KBM-7 (cell line): ENCODE data around the gene UTP20.
"Not testable (repeated sequence)": the region's sequence is repeated elsewhere in the genome, so short reads cannot be mapped to it uniquely, and the experiment has no call there.

Source experiments
- DNase-seq: peaks from one replicate; pipeline ENCODE4 v3.0.0-alpha.2; 2015
- in situ Hi-C: fragments of 300-500 bp; cut with MboI; formaldehyde crosslinking; loops from 2 replicates; pipeline ENCODE4 v1.14.3; 2020; ENCODE audit warnings: low sequenced_read_pairs, low pct_unique_long_range_greater_than_20kb, mixed read lengths

The UTP20 gene

GRCh38 chr12:101322480-101322879 lies 42.6 kb downstream of the UTP20 start:
- in situ Hi-C loops = no loop called here

DNA sequence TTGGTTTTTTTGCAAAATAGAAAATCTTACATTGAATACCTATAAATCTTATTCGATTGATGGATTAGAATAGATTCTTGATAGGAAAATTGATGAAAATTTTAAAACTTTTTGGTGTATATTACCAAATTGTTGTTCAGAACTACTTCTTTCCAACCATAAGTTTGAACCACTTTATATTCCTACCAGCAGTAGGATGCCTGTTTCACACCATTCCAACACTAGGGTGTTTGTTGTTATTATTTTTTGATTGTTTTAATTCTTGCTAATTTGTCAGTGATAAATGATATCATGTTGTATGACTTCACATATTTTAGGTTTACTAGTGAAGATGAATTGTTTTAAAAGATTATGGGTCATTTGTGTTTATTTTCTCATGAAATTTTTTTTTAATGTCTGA lies 43.4 kb downstream of the UTP20 start:
- DNase-seq = no peak
- in situ Hi-C loops = no loop called here

More at GRCh38 chr12:101322480-101322879, 42.6 kb downstream of the UTP20 start:
- no peak for DNase-seq

DNA sequence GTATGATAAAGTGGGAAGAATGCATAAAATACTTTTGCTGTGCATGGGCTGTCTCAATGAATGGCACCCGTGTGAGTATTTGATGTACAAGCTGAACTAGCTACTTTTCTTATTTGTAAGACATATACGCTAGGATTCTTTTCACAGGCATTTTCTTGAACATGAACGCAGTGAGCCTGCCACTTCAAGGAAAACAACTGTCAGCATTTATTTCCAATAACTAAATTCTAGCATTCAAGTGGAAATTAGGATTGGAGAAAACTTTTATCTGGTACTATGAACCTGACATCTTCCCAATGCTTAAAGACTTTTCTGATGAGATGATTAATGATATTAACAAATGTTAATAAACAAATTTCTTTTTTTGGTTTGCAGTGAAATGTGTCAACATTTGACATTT lies 45.7 kb downstream of the UTP20 start:
- no peak for DNase-seq
- in situ Hi-C loops = no loop called here

DNA sequence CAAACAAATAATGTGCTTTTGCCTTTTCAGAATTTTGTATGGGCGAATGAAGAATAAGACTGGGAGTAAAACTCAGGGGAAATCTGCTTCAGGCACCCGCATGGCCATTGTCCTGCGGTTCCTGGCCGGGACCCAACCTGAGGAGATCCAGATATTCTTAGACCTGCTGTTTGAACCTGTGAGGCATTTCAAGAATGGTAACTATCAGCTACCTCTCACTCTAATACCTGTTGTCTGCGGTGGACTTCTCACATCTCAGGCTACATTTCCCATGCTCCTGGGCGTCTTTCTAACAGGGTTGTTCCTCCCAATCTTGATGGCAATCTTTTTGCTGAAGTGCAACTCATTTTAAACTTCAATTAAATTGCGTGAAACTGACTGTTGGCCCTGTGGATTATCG lies 47.1 kb downstream of the UTP20 start:
- in situ Hi-C loops = no loop called here
- no peak for DNase-seq

- no peak for DNase-seq
- in situ Hi-C loops = no loop called here
Observed at GRCh38 chr12:101327546-101327945, 47.6 kb downstream of the UTP20 start.

DNA sequence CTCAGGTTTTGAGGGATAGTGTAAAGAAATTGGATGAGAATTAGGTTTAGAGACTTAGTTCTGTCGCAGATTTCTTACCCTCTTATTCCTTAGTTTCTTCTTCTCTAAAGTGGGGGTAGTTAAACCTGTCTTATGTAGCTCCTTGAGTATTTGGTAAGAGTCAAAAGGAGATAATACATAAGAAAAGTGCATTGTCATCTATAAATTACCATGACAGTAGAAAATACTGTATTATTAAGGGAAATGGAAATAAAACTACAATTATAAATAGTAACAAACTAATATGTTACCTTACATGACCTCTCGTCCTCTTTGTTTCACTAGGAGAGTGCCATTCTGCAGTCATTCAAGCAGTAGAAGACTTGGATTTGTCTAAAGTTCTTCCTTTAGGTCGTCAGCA lies 49.0 kb downstream of the UTP20 start:
- in situ Hi-C loops = no loop called here
- no peak for DNase-seq

GRCh38 chr12:101330631-101331030 lies 50.7 kb downstream of the UTP20 start:
- DNase-seq = no peak
- in situ Hi-C loops = no loop called here

GRCh38 chr12:101336437-101336836 lies 56.5 kb downstream of the UTP20 start:
- in situ Hi-C loops = no loop called here
- no peak for DNase-seq

- in situ Hi-C loops = no loop called here
- no peak for DNase-seq
Observed at GRCh38 chr12:101338087-101338486, 58.2 kb downstream of the UTP20 start.

GRCh38 chr12:101343893-101344292 lies 64.0 kb downstream of the UTP20 start:
- in situ Hi-C loops = no loop called here

GRCh38 chr12:101351682-101352081 lies 71.8 kb downstream of the UTP20 start:
- in situ Hi-C loops = no loop called here

More at GRCh38 chr12:101343893-101344292, 64.0 kb downstream of the UTP20 start:
- no peak for DNase-seq

DNA sequence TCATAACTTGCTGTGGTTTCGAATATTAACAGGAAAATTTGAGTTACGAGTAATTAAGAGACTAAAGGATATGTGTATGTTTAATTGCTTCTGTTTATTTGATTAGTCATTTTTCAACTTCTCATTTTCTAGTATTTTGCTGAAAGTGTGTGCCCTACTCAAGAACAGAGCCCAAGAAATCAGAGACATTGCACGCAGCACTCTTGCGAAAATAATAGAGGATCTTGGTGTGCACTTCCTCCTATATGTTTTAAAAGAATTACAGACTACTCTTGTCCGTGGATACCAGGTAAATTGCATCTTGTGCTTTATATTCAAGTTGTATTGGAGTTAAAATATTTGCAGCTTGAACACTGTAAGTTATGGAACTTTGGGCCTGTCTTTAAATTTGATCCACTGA lies 76.9 kb downstream of the UTP20 start:
- no peak for DNase-seq
- in situ Hi-C loops = no loop called here

More at GRCh38 chr12:101351682-101352081, 71.8 kb downstream of the UTP20 start:
- no peak for DNase-seq

DNA sequence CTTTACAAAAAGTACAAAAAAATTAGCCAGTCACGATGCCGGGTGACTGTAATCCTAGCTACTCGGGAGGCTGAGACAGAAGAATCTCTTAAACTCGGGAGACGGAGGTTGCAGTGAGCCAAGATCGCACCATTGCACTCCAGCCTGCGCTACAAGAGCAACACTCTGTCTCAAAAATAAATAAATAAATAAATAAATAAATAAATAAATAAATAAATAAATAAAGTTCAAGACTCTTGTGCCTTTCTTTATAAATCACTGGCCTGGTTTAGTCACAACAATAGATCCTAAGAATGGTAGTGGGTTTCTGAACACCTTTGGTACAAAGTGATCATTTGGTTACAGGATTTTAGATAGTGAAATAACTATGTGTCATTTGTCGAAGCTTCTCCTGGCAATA lies 81.5 kb downstream of the UTP20 start:
- in situ Hi-C loops = no loop called here
- DNase-seq = no peak

DNA sequence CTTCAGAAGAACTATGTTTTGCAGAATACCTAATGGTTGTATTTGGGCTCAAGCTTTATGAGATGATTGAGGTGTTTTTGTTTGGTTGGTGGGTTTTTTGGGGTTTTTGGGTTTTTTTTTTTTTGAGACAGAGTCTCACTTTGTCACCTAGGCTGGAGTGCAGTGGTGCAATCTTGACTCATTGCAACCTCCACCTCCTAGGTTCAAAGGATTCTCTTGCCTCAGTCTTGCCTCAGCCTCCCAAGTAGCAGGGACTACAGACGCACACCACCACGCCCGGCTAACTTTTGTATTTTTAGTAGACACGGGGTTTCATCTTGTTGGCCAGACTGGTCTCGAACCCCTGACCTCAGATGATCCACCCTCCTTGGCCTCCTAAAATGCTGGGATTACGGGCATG lies 88.1 kb downstream of the UTP20 start:
- in situ Hi-C loops = no loop called here

GRCh38 chr12:101372431-101372830 lies 92.5 kb downstream of the UTP20 start:
- in situ Hi-C loops = no loop called here

More for the DNA sequence above, 88.1 kb downstream of the UTP20 start:
- no peak for DNase-seq

DNA sequence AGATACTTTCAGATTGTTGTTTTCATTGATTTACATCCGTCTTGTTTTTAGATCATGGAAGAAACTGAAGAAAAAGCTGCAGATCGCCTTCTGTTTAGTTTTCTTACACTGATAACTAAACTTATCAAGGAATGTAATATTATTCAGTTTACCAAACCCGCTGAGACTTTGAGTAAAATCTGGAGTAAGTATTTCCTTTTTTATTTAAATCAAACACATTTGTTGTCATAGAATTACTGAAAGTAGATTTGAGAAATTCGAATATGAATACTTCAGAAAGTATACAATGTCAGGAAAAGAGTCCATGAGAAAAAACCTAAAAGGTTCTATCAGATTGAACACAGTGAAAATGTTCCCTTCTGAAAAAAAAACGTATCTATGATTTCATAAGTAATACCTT lies 95.7 kb downstream of the UTP20 start:
- no peak for DNase-seq
- in situ Hi-C loops = no loop called here

More at GRCh38 chr12:101372431-101372830, 92.5 kb downstream of the UTP20 start:
- DNase-seq = no peak

GRCh38 chr12:101379149-101379548 lies 99.2 kb downstream of the UTP20 start:
- DNase-seq = no peak
- in situ Hi-C loops = no loop called here

DNA sequence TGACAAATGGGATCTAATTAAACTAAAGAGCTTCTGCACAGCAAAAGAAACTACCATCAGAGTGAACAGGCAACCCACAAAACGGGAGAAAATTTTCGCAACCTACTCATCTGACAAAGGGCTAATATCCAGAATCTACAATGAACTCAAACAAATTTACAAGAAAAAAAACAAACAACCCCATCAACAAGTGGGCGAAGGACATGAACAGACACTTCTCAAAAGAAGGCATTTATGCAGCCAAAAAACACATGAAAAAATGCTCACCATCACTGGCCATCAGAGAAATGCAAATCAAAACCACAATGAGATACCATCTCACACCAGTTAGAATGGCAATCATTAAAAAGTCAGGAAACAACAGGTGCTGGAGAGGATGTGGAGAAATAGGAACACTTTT lies 111.3 kb downstream of the UTP20 start:
- in situ Hi-C loops, DNase-seq: not testable (repeated sequence)

DNA sequence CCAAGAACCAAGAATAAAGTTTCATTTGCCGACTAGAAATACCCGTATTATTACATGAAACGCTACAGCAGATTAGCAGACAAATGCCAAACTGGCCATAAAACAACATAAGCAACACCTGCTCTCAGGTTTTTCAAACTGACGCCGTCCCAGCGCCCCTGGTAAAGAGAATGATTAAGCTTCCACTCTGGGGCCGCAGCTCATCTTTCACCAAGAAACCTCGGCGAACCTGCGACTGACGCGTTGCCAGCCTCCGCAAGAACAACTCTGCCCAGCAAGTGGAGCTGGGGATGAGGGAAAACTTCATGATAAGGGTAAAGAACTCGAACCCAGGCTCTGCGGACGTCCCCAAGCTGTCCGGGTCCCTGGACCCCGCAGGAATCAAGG lies 127.1 kb downstream of the UTP20 start:
- no peak for DNase-seq
- in situ Hi-C loops = no loop called here

DNA sequence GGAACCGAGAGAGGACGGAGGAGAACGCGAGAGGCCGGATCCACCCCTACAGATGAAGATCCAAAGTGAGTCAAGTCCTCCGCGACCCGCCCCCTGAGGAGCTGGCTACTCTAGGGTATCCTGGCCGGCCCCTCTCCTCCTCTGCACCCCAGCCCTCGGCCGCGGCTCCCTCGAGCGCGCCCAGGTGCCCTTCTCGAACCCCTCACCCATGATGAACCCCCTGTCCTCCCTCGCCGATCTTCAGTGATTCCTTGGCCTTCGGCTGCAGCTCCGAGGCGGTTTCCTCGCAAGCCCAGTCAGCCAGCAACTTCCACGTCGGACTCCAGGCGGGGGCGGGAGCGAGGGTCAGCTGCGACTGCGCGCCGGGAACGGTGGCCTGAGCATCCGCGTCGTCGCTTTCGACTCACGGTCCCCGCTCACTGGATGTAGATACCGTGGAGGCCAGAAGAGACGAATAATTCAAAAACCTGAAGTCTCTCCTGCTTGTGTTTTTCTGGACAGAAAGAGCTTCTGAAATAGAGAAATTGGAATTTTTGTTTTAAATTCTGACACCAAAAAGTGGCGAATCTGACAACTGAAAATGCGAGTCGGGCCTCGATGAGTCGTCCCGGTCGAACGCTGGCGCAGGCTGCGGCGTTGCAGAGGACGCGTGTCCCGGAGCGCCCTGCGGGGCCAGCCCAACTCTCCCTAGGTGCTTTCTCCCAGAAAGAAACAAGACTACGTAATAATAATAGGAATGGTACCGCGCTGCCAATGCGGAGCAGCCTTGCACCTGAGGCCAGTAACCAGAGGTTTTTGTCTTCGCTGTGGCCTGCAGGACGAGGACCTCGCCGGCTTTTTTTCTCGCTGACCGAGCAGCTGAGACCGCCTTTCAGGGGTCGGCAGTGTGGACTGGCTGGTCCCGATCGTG lies 127.8 kb downstream of the UTP20 start, which contains the start of gene ARL1:
TSS of gene ARL1 (minus strand) at position 337 of the 910 bp plus-strand sequence. CDS start at position 210, 127 bp downstream.
- in situ Hi-C loops = no loop called here
- DNase-seq = peak; percentile 91

DNA sequence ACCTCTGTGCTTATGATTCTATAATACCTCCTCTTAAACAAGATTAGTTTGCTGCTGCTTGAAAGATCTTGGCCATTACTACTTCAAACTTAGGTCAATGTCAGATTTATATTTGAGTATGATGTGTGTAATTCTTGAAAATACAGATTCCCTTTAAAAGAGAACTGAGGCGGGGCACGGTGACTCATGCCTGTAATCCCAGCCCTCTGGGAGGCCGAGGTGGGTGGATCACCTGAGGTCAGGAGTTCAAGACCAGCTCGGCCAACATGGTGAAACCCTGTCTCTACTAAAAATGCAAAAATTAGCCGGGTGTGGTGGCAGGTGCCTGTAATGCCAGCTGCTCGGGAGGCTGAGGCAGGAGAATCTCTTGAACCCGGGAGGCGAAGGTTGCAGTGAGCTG lies 130.3 kb downstream of the UTP20 start:
- DNase-seq, in situ Hi-C loops: not testable (repeated sequence)
